GM18867 (cell line): Measurements from ENCODE around the gene PAK1.
"Not testable (repeated sequence)": the region's sequence is repeated elsewhere in the genome, so short reads cannot be mapped to it uniquely, and the experiment has no call there.

Experiments used
- ATAC-seq: cut with Tn5 transposase; IDR thresholded peaks from one replicate; pipeline ENCODE4 v1.9.1; 2021; ENCODE audit warnings: mild to moderate bottlenecking, moderate library complexity; ENCODE audit not compliant: unreplicated experiment

Gene PAK1

DNA sequence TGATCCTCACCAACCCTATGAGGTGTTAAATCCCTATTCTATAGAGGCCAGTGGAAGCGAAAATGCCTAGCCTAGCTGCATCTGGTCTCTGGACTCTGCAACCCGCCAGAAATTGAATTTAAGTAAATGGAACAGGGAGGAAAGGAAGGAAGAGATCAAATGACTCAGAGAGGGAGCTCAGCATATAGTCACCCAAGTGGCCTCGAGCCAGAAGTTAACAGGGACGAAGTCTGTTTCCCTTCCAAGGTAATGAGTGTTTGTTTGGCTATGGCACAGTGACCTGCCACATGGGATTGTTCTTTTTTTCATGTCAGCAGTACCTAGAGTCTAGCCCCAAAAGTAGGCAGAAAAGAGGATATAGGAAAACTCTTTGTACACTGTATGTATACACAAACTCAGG, 66.3 kb downstream of the PAK1 start:
- ATAC-seq, result no peak

DNA sequence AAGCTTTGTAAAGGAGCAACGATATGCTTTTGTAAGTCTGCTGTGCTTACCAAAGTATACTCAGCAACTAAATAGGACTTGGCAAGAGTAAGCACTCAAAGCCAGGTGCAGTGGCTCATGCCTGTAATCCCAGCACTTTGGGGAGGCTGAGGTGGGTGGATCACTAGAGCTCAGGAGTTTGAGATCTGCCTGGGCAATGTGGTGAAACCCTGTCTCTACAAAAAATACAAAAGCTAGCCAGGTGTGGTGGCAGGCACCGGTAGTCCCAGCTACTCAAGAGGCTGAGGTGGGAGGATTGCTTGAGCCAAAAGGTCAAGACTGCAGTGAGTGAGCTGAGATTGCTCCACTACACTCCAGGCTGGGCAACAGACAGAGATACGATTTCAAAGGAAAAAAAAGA, 67.5 kb downstream of the PAK1 start:
- ATAC-seq, result no peak

DNA sequence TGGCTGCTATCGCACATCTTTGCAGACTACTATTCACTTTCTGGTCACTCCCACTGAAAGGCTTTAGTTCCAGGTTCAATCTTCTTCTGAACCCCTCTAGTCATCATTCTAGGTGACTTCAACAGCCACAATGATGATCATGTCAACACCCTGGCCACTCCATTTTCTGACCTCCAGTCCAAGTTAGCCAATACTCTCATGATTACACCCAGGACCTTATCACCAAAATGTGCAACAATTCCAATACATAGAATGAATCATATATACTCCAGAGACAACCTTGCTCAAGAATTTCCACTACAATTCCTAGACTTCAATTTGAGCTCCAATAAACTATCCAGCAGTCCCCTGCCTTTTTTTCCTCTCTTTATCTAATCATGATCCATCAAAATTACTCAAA, 70.7 kb downstream of the PAK1 start:
- no peak for ATAC-seq

DNA sequence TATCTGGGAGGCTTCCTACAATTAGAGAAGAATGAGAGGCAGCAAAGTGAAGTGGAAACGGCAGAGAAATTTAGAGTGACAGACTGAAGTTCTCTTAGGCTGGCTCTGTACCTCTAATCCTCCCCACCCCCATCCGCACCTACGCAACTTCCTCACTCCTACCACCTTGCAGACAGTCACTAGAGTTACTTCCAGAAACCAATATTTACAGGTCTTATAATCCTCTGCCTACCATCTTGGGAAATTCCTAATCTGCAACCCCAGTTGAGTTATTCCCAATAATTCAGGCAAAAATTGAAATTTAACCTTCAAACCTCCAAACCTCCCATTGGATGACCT, 71.7 kb downstream of the PAK1 start:
- ATAC-seq, result no peak

DNA sequence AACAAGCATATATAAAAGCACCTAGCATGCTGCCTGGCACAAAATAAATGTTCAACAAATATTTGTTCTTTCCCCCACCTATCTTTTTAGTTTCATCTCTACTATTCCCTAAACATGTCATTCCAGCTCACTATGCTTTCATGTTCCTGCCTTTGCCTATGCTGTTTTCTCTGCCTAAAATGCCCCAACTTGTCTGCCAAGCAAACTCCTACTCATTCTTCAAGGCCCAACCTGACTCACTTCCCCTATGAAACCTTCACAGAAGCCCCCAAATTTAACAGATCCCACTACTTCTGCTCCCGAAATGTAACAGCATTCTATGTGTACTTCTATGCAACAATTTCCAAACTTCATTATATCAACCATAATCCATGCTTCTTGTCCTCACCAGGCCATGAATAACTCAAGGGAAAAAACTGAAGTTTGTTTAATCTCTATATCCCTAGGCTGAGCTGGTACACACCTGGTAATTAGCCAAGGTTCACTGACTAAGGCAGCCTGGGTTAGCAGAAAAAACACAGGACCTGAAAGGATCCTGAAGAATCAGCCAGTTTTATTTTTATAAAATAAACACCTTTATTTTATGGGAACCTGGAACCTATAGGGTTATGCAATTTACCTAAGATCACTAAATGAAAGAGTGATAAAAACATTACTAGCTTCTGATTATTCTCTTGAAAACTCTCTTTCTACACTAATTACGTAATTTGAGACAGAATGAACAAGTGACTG, 72.2 kb downstream of the PAK1 start:
- ATAC-seq, result no peak

DNA sequence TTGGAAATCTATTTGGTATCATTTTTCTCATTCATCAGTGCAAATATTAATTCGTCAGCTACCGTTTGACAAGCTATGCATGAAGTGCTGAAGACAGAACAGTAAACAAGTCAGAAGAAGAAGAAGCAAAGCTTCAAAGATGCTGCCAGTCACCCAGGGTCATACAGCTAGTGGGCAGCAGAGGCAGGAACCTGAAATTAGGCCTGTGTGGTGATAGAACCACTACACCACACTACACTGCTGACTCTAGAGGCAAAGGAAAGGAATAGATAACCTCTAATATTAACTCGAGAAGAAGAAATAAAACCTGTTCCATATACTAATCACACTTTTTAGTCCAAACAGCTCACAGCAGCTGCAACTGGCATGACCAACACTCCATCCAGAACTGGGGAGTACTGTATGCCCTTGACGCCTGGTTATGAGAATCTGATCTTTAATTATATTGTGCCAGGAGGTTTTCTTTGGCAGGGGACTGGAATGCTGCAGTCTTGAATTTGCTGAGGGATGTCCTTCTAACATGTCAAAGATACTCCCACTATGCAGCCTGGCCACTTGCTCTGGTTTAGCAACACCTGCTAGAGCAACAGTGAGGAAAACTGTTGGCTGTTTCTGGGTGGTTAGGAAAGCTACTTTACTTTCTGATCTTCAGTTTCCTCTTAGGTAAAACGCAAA, 73.0 kb downstream of the PAK1 start:
- no peak for ATAC-seq

DNA sequence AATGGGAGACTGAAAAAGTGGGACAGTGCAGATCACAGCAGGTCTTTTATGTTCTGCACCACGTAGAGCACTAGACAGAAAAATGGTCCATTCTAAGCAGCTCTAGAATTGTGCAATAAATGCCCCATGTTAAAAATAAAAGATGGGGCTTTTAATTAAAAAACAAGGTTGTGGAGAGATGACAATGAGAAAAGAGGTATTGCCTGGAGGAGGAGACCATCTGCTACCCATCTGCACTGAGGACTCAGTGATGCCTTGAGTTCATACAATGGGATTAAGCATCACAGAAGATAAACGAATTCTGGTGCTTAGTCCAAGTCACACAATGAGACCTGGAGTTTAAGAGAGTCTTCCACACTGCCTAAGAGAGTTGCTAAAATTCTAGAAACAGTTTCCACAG, 73.6 kb downstream of the PAK1 start:
- no peak for ATAC-seq

DNA sequence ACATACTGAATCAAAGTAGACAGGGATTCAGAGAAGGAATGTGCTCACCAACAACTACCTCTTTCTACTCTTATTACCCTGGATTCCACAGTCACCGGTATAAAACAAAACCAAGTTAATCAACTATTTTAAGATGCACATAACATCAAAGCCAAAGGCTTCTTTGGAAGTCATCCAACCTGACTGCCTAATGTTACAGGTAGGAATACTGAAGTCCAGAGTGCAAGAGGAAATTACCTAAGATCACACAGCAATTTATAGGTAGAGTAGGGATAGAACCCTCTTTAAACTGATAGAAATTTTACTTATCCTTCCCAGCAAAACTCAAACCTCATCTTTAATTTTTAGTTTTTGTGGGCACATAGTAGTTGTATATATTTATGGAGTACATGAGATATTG, 76.3 kb downstream of the PAK1 start:
- no peak for ATAC-seq

DNA sequence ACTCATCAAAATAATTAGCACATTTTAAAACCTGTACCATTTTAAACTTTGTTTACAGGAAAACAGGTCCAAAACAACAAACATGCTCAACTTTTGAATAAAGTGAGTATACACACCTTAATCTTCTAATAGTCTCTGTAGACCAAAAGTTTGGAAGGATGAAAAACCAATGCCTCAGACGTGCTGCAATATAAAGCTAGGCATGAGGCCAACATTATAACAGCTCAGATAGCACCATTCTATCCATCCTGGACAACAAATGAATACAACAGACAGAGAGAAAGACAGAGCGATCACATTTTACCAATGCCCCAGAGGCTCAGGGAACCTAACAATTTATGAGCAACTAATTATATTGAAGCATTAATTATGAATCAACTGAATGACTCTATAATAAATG, 77.0 kb downstream of the PAK1 start:
- no peak for ATAC-seq

DNA sequence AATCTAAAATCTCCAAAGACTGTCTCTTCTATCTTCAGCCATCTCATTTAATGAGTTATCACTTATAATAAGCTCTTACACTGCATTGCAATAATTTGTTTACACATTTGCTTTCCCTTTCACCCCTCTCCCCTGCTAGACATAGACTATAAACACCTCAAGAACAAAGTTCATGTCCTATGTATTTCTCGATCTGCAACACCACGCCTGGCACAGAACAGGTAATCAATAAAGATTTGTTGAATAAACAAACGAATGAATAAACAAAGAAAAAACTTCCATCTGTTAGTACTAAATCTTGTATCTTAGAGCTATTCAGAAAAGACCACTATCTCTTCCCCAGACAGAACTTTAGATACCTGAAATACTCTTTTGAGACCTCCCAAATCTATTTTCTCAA, 77.6 kb downstream of the PAK1 start:
- no peak for ATAC-seq

DNA sequence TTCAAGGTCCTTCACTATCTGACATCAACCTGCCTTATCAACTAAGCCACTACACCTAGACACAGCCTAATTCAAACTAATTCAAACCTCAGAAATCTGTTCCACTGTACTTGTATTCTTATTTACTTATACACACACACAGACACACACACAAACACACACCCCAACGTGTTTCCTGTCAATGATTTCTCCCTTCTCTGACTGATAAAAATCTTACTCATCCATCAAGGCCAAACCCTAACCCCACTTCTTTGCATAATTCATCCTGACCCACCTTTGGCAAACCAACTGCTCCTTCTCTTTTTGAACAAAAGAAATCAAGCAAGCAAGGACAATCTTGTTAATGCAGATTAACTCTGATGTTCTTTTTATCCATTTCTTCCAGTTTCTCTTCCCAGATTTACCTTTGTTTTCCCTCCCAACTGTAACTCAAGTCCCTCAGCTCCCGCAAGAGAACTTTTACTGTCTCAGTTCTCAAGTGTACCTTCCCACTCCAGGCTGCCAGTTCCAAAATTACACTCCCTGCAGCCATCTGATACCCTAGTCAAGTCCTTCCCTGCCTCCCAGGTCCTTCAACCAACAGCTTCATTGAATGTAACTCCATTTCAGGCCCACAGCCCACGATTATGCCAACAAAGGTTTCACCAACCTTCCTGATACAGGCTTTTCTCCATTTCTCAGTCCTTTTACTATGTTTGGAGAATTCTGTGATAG, 78.3 kb downstream of the PAK1 start:
- ATAC-seq, result no peak

DNA sequence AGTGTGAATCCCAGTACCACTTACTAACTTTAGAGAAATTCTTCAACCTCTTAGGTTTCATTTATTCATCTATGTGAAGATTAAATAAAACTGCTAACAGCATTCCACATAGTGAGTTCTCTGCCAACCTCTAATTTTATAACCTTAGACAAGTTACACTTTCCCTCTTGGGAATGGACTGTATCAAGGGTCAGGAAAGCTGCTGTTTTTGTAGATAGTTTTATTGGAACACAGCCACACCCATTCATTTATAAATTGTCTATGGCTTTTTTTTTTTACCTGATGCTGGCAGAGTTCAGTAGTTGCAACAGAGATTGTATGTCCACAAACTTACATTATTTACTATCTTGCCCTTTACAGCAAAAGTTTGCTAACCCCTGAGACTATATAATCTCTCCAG, 81.1 kb downstream of the PAK1 start:
- ATAC-seq, result no peak

DNA sequence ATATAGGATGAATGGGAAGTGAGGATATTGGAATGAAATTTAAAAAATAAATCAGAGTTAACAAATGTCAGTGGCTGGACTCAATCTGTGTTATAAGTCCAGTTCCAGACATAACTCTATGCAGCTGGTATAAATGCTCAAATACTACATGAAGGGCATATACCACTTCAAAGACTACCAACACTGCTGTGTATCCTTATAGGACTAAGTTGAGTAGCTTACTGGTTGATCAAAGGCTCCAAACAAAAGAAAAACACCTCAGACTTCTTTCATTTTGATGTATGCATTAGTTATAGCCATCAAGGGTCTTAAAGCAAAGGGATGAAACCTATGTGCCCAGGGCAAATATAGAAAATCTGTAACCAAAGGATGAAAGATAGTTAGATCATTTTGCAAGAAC, 86.2 kb downstream of the PAK1 start:
- ATAC-seq, result no peak

DNA sequence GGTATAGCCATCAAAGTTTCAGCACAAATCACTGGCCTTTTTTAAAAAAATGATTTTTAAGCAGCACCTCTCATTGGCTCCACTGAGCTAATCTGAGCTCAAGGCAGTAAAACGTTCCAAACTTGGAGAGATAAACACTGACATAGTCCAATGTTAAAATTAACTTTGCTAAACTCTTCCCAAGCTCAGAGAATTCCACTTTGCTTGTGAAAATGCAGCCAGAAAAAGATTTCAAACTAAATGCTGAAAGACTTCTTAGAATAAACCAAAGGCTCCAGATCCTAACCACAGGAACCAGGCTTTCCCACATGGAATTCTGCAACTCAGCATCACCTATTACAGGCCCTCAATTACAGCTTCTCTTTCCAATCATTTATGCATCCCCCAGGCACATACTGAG, 87.7 kb downstream of the PAK1 start:
- ATAC-seq, result no peak

DNA sequence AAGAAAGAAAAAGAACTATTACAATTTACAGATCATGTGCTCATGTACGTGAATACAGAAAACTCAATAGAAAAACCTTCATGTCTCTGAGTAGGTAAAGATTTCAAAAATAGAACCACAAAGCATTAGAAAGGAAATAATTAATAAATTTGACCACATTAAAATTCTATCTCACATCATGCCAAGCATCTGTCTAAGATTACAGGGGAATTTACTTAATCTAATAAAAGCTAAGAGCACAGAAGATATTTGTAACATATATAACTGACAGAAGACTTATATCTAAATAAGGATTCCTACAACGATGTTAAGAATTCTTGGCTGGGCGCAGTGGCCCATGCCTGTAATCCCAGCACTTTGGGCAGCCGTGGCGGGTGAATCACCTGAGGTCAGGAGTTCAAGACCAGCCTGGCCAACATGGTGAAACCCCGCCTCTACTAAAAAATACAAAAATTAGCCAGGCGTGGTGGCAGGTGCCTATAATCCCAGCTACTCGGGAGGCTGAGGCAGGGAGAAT, 88.6 kb downstream of the PAK1 start:
- ATAC-seq, result not testable (repeated sequence)

DNA sequence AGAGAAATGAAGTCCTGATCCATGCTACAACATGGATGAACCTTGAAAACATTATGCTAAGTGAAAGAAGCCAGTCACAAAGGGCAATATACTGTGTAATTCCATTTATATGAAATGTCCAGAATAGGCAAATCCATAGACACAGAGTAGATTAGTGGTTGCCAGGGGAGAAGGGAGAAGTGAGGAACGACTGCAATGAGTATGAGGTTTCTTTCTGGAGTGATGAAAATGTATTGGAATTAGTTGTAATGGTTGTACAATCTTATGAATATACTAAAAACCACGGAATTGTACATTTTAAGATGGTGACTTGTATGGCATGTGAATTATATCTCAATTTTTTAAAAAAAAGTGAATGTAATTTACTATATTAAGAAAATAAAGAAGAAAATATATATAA, 89.3 kb downstream of the PAK1 start:
- ATAC-seq, result no peak

DNA sequence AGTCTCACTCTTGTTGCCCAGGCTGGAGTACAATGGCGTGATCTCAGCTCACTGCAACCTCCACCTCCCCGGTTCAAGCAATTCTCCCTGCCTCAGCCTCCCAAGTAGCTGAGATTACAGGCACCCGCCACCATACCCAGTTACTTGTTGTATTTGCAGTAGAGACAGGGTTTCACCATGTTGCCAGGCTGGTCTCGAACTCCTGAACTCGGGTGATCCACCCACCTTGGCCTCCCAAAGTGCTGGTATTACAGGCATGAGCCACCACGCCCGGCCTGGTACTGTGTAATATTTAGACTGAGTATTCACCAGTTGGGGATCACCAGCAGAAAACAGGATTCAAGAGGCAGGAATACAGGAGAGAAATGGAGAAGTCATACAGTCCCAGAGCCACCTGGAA, 90.5 kb downstream of the PAK1 start:
- ATAC-seq, result not testable (repeated sequence)

DNA sequence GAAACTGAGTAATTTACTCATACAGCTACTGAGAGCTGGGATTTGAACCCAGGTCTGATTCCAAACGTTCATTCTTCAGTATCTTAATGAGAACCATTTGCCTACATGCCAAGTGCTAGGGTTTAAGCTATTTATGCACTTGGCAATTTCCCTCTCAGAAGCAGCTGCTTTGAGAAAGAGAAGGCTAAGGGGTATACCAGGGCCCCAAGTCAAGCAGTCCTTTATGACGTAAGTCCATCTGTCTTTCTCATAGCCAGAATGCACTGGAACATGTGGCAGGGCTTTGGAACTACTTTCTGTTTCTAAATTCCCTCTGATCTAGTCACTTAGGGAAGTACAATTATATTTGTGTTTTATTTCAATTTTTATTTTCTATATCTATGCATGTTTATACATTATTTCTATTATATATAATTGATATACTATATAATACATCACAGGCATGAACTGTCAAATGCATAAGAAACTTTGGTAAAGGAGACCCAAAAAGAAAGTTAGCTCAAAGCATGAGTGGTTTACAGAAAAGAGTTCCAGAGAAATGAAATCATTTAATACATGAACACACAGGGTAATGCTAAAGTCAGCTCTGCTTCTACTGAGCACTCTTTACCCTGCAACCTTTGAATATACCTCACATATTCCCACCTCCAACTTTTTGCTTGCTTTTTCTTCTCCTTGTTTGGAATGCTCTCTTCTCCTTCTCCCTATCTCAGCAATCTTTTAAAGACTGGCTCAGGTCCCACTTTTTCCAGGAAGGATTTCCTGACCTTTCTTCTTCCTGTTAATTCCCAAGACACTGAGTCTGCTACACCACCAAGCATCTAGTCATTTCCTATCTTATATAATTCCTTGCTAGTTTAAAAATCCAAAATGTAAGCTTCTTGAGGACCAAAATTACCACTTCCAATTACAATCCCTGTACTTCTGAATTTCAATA, 91.9 kb downstream of the PAK1 start:
- ATAC-seq, result no peak

DNA sequence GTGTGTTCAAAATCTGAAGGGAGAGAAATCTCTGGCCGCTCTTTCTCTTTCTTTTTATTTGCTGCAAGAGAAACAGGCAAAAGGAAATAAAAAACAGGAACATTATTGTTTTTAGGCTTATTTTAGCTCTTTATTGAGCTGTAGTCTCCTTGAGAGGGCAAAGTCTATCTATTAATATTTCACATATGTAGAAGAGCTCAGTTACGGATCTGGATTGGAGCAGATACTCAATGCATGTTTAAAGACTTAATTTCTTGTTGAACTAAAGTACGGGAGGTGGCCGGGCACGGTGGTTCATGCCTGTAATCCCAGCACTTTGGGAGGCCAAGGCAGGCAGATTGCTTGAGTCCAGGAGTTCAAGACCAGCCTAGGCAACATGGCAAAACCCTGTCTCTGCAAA, 94.0 kb downstream of the PAK1 start:
- no peak for ATAC-seq

DNA sequence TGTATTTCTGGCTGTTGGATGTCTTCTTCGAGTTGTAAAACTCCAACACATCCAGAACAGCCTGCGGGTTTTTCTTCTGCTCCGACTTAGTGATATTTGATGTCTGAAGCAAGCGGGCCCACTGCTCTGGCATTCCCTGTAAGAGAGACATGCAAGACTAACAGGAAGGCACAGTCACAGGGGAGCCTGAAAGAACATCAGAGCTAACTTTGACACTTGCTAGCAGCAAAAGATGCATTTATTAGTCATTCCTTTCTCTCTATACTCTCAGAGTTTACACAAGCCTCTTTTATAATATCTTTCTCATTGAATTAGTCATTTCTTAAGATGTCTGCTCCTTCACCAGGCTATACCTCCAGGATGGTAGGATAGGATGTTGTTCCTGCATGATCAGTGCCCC, 94.6 kb downstream of the PAK1 start:
- no peak for ATAC-seq

DNA sequence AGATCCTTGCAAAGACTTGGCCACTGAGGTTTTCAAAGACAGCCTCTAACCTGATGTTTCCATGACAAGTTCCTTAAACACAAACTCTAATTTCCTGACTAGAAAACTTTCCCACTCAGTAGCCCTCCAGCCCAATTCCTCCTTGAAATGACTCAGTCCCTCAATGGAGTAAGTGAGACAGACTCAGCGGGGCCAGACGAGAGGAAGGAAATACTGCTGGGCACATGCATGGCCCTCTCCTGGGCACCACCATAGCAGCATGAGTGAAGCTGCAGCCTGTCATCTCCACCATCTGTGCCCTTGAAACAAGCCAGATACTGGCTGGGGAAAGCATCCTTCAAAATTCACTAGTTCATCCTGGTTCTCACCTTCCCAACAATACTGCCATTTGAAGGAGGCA, 96.2 kb downstream of the PAK1 start:
- ATAC-seq, result no peak
